Measurements from ENCODE around the gene PSORS1C2. TPM values are rescaled to one million over a fixed set of nuclear protein-coding genes. Genes with fewer than 3 reads are reported as not detected.

The PSORS1C2 gene
- total and polyA plus RNA-seq, 2 donors (not counting 1 experiment from before 2014, with no cell fraction given) = not detected

- no peak overlapping the region for H2AFZ ChIP-seq (ENCODE audit: low read length)
- H3K79me2 ChIP-seq (ENCODE audit: control insufficient read depth, insufficient read depth, low read length) = no peaks in the 10 kb centered on the region
- H3K9ac ChIP-seq (ENCODE audit: insufficient read depth, low read length) = no peak overlapping the region
- no peak overlapping the region for H3K4me3 ChIP-seq (replicated peaks in 1 of 4; ENCODE audit: control extremely low read depth in 1 of 4, insufficient read depth in 1 of 4, low read depth in 3 of 4, low read length in 4 of 4)
- no peaks in the 10 kb centered on the region for H4K20me1 ChIP-seq (ENCODE audit: control insufficient read depth, extremely low read depth, insufficient read depth, low read length)
- TF ChIP-seq EZH2 (IDR thresholded peaks at IDR 0.05; ENCODE audit: low read length, missing control alignments) (no peak), CTCF (conservative IDR thresholded peaks at IDR 0.05 in 1 of 2, IDR thresholded peaks at IDR 0.05 in 1 of 2; ENCODE audit: low read depth in 1 of 2, low read length in 2 of 2) (no peak)
- no peak overlapping the region for H3K27ac ChIP-seq (ENCODE audit: insufficient read depth, low read length)
- no peaks in the 10 kb centered on the region for H3K9me3 ChIP-seq (ENCODE audit: control insufficient read depth, insufficient read depth, low read depth, low read length)
- DNase-seq (ENCODE audit: low read depth in 2 of 2) = peak; percentile 66 to 90
- no peaks in the 10 kb centered on the region for H3K4me1 ChIP-seq (ENCODE audit: control insufficient read depth, extremely low read depth, insufficient read depth, low read length)
- no peaks in the 10 kb centered on the region for H3K27me3 ChIP-seq (ENCODE audit: control insufficient read depth, insufficient read depth, low read length)
- H3K36me3 ChIP-seq (ENCODE audit: control insufficient read depth, insufficient read depth, low read length) = peaks cover 1% of the 10 kb centered on the region
- no peak overlapping the region for H3K4me2 ChIP-seq (ENCODE audit: extremely low read depth, insufficient read depth, low read length)
These were observed 4.3 kb upstream of the PSORS1C2 start for GRCh38 chr6:31143148-31143547.

- H2AFZ ChIP-seq (ENCODE audit: low read length) = no peak overlapping the region
- no peak for TF ChIP-seq EZH2 (IDR thresholded peaks at IDR 0.05; ENCODE audit: low read length, missing control alignments)
- no peak for TF ChIP-seq CTCF (conservative IDR thresholded peaks at IDR 0.05 in 1 of 2, IDR thresholded peaks at IDR 0.05 in 1 of 2; ENCODE audit: low read depth in 1 of 2, low read length in 2 of 2)
- no peak for DNase-seq (ENCODE audit: low read depth in 2 of 2)
These were observed 3.5 kb upstream of the PSORS1C2 start for GRCh38 chr6:31142361-31142761.

GRCh38 chr6:31140643-31141042, 1.8 kb upstream of the PSORS1C2 start:
- Histone ChIP-seq H3K9ac (ENCODE audit: insufficient read depth, low read length) (no peak overlapping the region), H3K4me3 (replicated peaks in 1 of 4; ENCODE audit: control extremely low read depth in 1 of 4, insufficient read depth in 1 of 4, low read depth in 3 of 4, low read length in 4 of 4) (no peak overlapping the region), H3K4me1 (ENCODE audit: control insufficient read depth, extremely low read depth, insufficient read depth, low read length) (peaks cover 3% of the 10 kb centered on the region), H3K36me3 (ENCODE audit: control insufficient read depth, insufficient read depth, low read length) (peaks cover 1% of the 10 kb centered on the region), H3K79me2 (ENCODE audit: control insufficient read depth, insufficient read depth, low read length) (no peaks in the 10 kb centered on the region), H4K20me1 (ENCODE audit: control insufficient read depth, extremely low read depth, insufficient read depth, low read length) (no peaks in the 10 kb centered on the region), H2AFZ (ENCODE audit: low read length) (no peak overlapping the region), H3K27ac (ENCODE audit: insufficient read depth, low read length) (no peak overlapping the region), H3K4me2 (ENCODE audit: extremely low read depth, insufficient read depth, low read length) (no peak overlapping the region), H3K9me3 (ENCODE audit: control insufficient read depth, insufficient read depth, low read depth, low read length) (no peaks in the 10 kb centered on the region), H3K27me3 (ENCODE audit: control insufficient read depth, insufficient read depth, low read length) (no peaks in the 10 kb centered on the region)
- DNase-seq (ENCODE audit: low read depth in 2 of 2) = no peak
- TF ChIP-seq EZH2 (IDR thresholded peaks at IDR 0.05; ENCODE audit: low read length, missing control alignments) (no peak), CTCF (conservative IDR thresholded peaks at IDR 0.05 in 1 of 2, IDR thresholded peaks at IDR 0.05 in 1 of 2; ENCODE audit: low read depth in 1 of 2, low read length in 2 of 2) (no peak)

More at GRCh38 chr6:31142361-31142761, 3.5 kb upstream of the PSORS1C2 start:
- no peak overlapping the region for H3K4me2 ChIP-seq (ENCODE audit: extremely low read depth, insufficient read depth, low read length)
- H3K79me2 ChIP-seq (ENCODE audit: control insufficient read depth, insufficient read depth, low read length) = no peaks in the 10 kb centered on the region
- no peaks in the 10 kb centered on the region for H4K20me1 ChIP-seq (ENCODE audit: control insufficient read depth, extremely low read depth, insufficient read depth, low read length)
- H3K27me3 ChIP-seq (ENCODE audit: control insufficient read depth, insufficient read depth, low read length) = no peaks in the 10 kb centered on the region
- peaks cover 3% of the 10 kb centered on the region for H3K4me1 ChIP-seq (ENCODE audit: control insufficient read depth, extremely low read depth, insufficient read depth, low read length)
- no peak overlapping the region for H3K27ac ChIP-seq (ENCODE audit: insufficient read depth, low read length)
- H3K9ac ChIP-seq (ENCODE audit: insufficient read depth, low read length) = no peak overlapping the region
- no peaks in the 10 kb centered on the region for H3K9me3 ChIP-seq (ENCODE audit: control insufficient read depth, insufficient read depth, low read depth, low read length)
- H3K36me3 ChIP-seq (ENCODE audit: control insufficient read depth, insufficient read depth, low read length) = peaks cover 1% of the 10 kb centered on the region
- no peak overlapping the region for H3K4me3 ChIP-seq (replicated peaks in 1 of 4; ENCODE audit: control extremely low read depth in 1 of 4, insufficient read depth in 1 of 4, low read depth in 3 of 4, low read length in 4 of 4)

All from fibroblast of lung (primary cell).